DLD1 (cell line): ENCODE data around the gene HADHB.
"Not testable (repeated sequence)": the region's sequence is repeated elsewhere in the genome, so short reads cannot be mapped to it uniquely, and the experiment has no call there.

Source experiments
- in situ Hi-C: cut with HindIII; loops from 2 replicates; pipeline ENCODE4 v1.10.0; 2017; ENCODE audit warnings: low sequenced_read_pairs

Gene HADHB

GRCh38 chr2:26326514-26326913 is 81.8 kb downstream of the HADHB start:
- in situ Hi-C loops = no loop called here

GRCh38 chr2:26327291-26328272 is 82.8 kb downstream of the HADHB start:
- in situ Hi-C loops = no loop called here

GRCh38 chr2:26329083-26329482 is 84.3 kb downstream of the HADHB start:
- in situ Hi-C loops = not testable (repeated sequence)

GRCh38 chr2:26330114-26330549 is 85.4 kb downstream of the HADHB start:
- in situ Hi-C loops = no loop called here

GRCh38 chr2:26330604-26331003 is 85.9 kb downstream of the HADHB start:
- in situ Hi-C loops = no loop called here

GRCh38 chr2:26331321-26331720 is 86.6 kb downstream of the HADHB start:
- in situ Hi-C loops = not testable (repeated sequence)

- in situ Hi-C loops = no loop called here
Measured at GRCh38 chr2:26333293-26333692, 88.6 kb downstream of the HADHB start.

- in situ Hi-C loops = no loop called here
Measured at GRCh38 chr2:26335231-26335630, 90.5 kb downstream of the HADHB start.

- in situ Hi-C loops = no loop called here
Measured at GRCh38 chr2:26336719-26337118, 92.0 kb downstream of the HADHB start.

GRCh38 chr2:26337298-26337697 is 92.6 kb downstream of the HADHB start:
- in situ Hi-C loops = no loop called here
